Measurements from ENCODE around the gene OR1L6.

GRCh38 chr9:122785269-122785668 lies 43.2 kb downstream of the OR1L6 start:
- TF ChIP-seq POLR2A (IDR thresholded peaks at IDR 0.05) (no peak), CTCF (IDR thresholded peaks at IDR 0.05) (no peak)

All from adrenal gland (tissue), 5 donors.